CD14-positive monocyte (primary cell): ENCODE measurements around the gene GALNT1. TPM values are rescaled to one million over a fixed set of nuclear protein-coding genes. Genes with fewer than 3 reads are reported as not detected.
A peak's percentile ranks its signal among the peaks of the same experiment; 100 is the strongest.

ENCODE experiments used
- DNase-seq, 3 donors: peaks; one replicate each; pipeline ENCODE4 v3.0.0-alpha.2; 2011 to 2022
- H2AFZ ChIP-seq: 2 replicates; pipeline ENCODE4 v1.6.0; 2012; ENCODE audit warnings: mild to moderate bottlenecking, low read depth, low read length, inconsistent platforms; ENCODE audit not compliant: insufficient read depth, poor library complexity, severe bottlenecking
- H3K27ac ChIP-seq, 2 donors: 1 replicate in 1 of 2; 2 replicates in 1 of 2; pipeline ENCODE4 v1.5.1; 2012 to 2013; ENCODE audit warnings: low read length in 2 of 2, control low read depth in 1 of 2, inconsistent platforms in 1 of 2, low read depth in 1 of 2, mild to moderate bottlenecking in 1 of 2
- H3K27me3 ChIP-seq, 2 donors: one replicate each; pipeline versions ENCODE4 v1.6.0 to v1.6.1; 2011 to 2013; ENCODE audit warnings: low read length in 2 of 2; ENCODE audit not compliant: control insufficient read depth in 2 of 2, insufficient read depth in 2 of 2
- H3K36me3 ChIP-seq, 2 donors: replicated peaks in 1 of 2; 1 replicate in 1 of 2; 2 replicates in 1 of 2; pipeline versions ENCODE4 v1.5.1 to v1.6.1; 2012 to 2013; ENCODE audit warnings: low read length in 2 of 2, control low read depth in 1 of 2, inconsistent platforms in 1 of 2, mild to moderate bottlenecking in 1 of 2; ENCODE audit not compliant: insufficient read depth in 2 of 2, control insufficient read depth in 1 of 2
- H3K4me1 ChIP-seq, 2 donors: 1 replicate in 1 of 2; 2 replicates in 1 of 2; pipeline versions ENCODE4 v1.5.1 to v1.6.1; 2012 to 2013; ENCODE audit warnings: low read length in 2 of 2, control low read depth in 1 of 2, inconsistent platforms in 1 of 2, mild to moderate bottlenecking in 1 of 2, moderate library complexity in 1 of 2; ENCODE audit not compliant: insufficient read depth in 2 of 2, control insufficient read depth in 1 of 2
- H3K4me2 ChIP-seq: replicated peaks from 2 replicates; pipeline ENCODE3; 2012; ENCODE audit warnings: low read length, moderate library complexity, mild to moderate bottlenecking; ENCODE audit not compliant: poor library complexity, severe bottlenecking; ENCODE audit errors: extremely low read depth
- H3K4me3 ChIP-seq, 3 experiments: fragments of 200-600 bp in 1 of 3; sonication (generic) in 1 of 3; replicated peaks in 1 of 3; 1 replicate in 2 of 3; 2 replicates in 1 of 3; pipeline ENCODE4 v1.5.1; 2011 to 2013; ENCODE audit warnings: low read length in 3 of 3, mild to moderate bottlenecking in 3 of 3, control low read depth in 2 of 3, low read depth in 2 of 3, inconsistent platforms in 1 of 3, moderate library complexity in 1 of 3
- H3K79me2 ChIP-seq: 2 replicates; pipeline ENCODE4 v1.6.0; 2012; ENCODE audit warnings: mild to moderate bottlenecking, control low read depth, inconsistent platforms, low read length, moderate library complexity; ENCODE audit not compliant: insufficient read depth
- H3K9ac ChIP-seq: 2 replicates; pipeline ENCODE4 v1.6.0; 2017; ENCODE audit warnings: low read length, mild to moderate bottlenecking; ENCODE audit not compliant: insufficient read depth, poor library complexity, severe bottlenecking
- H3K9me3 ChIP-seq, 2 donors: replicated peaks in 1 of 2; 1 replicate in 1 of 2; 2 replicates in 1 of 2; pipeline versions ENCODE4 v1.5.1 to v1.6.1; 2012 to 2013; ENCODE audit warnings: low read length in 2 of 2, control low read depth in 1 of 2; ENCODE audit not compliant: control insufficient read depth in 1 of 2, insufficient read depth in 1 of 2
- H4K20me1 ChIP-seq: 2 replicates; pipeline ENCODE4 v1.6.0; 2012; ENCODE audit warnings: mild to moderate bottlenecking, low read length, control low read depth, moderate library complexity; ENCODE audit not compliant: insufficient read depth
- H3K27ac Mint-ChIP-seq, 7 donors: one replicate each; pipeline ENCODE4 v1.8.0; 2020; ENCODE audit warnings: mild to moderate bottlenecking in 7 of 7, mixed read lengths in 7 of 7, moderate library complexity in 6 of 7, inconsistent platforms in 2 of 7
- H3K27me3 Mint-ChIP-seq, 3 donors: one replicate each; pipeline ENCODE4 v1.8.0; 2021 to 2022; ENCODE audit warnings: low read depth in 3 of 3, mild to moderate bottlenecking in 3 of 3, mixed read lengths in 3 of 3, moderate library complexity in 3 of 3, inconsistent platforms in 1 of 3
- H3K36me3 Mint-ChIP-seq, 2 donors: one replicate each; pipeline ENCODE4 v1.8.0; 2020; ENCODE audit warnings: mixed read lengths in 2 of 2, inconsistent platforms in 1 of 2, mild to moderate bottlenecking in 1 of 2
- H3K4me1 Mint-ChIP-seq: one replicate; pipeline ENCODE4 v1.8.0; 2020; ENCODE audit warnings: mild to moderate bottlenecking, mixed read lengths
- H3K4me3 Mint-ChIP-seq, 2 donors: one replicate each; pipeline ENCODE4 v1.8.0; 2020; ENCODE audit warnings: mild to moderate bottlenecking in 2 of 2, mixed read lengths in 2 of 2, moderate library complexity in 1 of 2
- H3K9me3 Mint-ChIP-seq, 7 donors: one replicate each; pipeline ENCODE4 v1.8.0; 2020 to 2022; ENCODE audit warnings: mixed read lengths in 7 of 7, mild to moderate bottlenecking in 6 of 7, moderate library complexity in 6 of 7, inconsistent platforms in 2 of 7
- CTCF ChIP-seq: fragments of 200-600 bp; IDR thresholded peaks from one replicate; pipeline ENCODE4 v1.8.0; 2022; ENCODE audit warnings: antibody characterized with exemption, mild to moderate bottlenecking
- WGBS: methylation state at CpG from one replicate; pipeline ENCODE4 v1.1.5; 2013; ENCODE audit warnings: missing lambda C conversion rate; ENCODE audit not compliant: insufficient coverage; 5-methylcytosine and 5-hydroxymethylcytosine counted together
- intact Hi-C, 2 donors: fragments of 100-400 bp; cut with micrococcal nuclease; formaldehyde crosslinking; loops; one replicate each; pipeline versions ENCODE4 v1.15.0 to v1.15.1; 2023
- polyA plus RNA-seq, 3 donors: library from polyadenylated mRNA; depleted of rRNA in 1 of 3; unstranded in 2 of 3; stranded (reverse) in 1 of 3; fragments of 300-500 nt in 2 of 3; fragments of >200 nt in 1 of 3; fragmentation: Illumina TruSeq in 2 of 3; gene quantifications; 1 replicate in 2 of 3; 2 replicates in 1 of 3; pipeline ENCODE4 v1.2.3, GENCODE V29; 2012 to 2021

GALNT1 gene
- polyA plus RNA-seq, 3 donors, result 16.8 to 58.5 (median 22.9) TPM

GRCh38 chr18:35571138-35571537 lies 10.4 kb upstream of the GALNT1 start:
- H3K4me1 ChIP-seq, result no peaks in the 10 kb centered on the region
- H3K4me3 Mint-ChIP-seq, result no peak overlapping the region
- peaks cover 4 to 7% of the 10 kb centered on the region in 2 donors for H3K9me3 ChIP-seq
- H3K27me3 ChIP-seq, result no peaks in the 10 kb centered on the region
- H3K27ac Mint-ChIP-seq, result no peak overlapping the region
- no peak for DNase-seq
- peaks cover 0 to 5% (median 3%) of the 10 kb centered on the region in 3 donors for H3K27me3 Mint-ChIP-seq
- TF ChIP-seq CTCF, result no peak
- no peak overlapping the region for H3K27ac ChIP-seq
- H3K9me3 Mint-ChIP-seq, result peaks cover 3 to 12% (median 8%) of the 10 kb centered on the region in 7 donors
- intact Hi-C loops, result no loop called here
- no peak overlapping the region for H2AFZ ChIP-seq
- H3K4me3 ChIP-seq, result no peak overlapping the region
- H3K4me1 Mint-ChIP-seq, result no peaks in the 10 kb centered on the region
- H4K20me1 ChIP-seq, result no peaks in the 10 kb centered on the region
- H3K36me3 ChIP-seq, result no peaks in the 10 kb centered on the region
- no peaks in the 10 kb centered on the region for H3K79me2 ChIP-seq
- WGBS, result no CpG with 5 or more reads among the region's 1 CpG
- H3K36me3 Mint-ChIP-seq, result peaks cover 1 to 3% of the 10 kb centered on the region in 2 donors
- H3K9ac ChIP-seq, result no peak overlapping the region
- no peak overlapping the region for H3K4me2 ChIP-seq

- H3K4me1 ChIP-seq, result no peaks in the 10 kb centered on the region
- Mint-ChIP-seq H3K36me3 (peaks cover 2 to 5% of the 10 kb centered on the region in 2 donors), H3K27ac (peak overlapping the region in 1 of 7 donors; percentile 79), H3K4me3 (no peak overlapping the region), H3K4me1 (no peaks in the 10 kb centered on the region), H3K27me3 (peaks cover 0 to 5% (median 1%) of the 10 kb centered on the region in 3 donors), H3K9me3 (peaks cover 11 to 22% (median 14%) of the 10 kb centered on the region in 7 donors)
- H3K9ac ChIP-seq, result no peak overlapping the region
- no peaks in the 10 kb centered on the region for H4K20me1 ChIP-seq
- no peak overlapping the region for H3K4me3 ChIP-seq
- H3K4me2 ChIP-seq, result no peak overlapping the region
- peaks cover 9 to 10% of the 10 kb centered on the region in 2 donors for H3K9me3 ChIP-seq
- 100% methylated on average over 3 of the region's 6 CpGs for WGBS
- no peaks in the 10 kb centered on the region for H3K36me3 ChIP-seq
- H3K27ac ChIP-seq, result no peak overlapping the region
- H3K79me2 ChIP-seq, result no peaks in the 10 kb centered on the region
- DNase-seq, result no peak
- H3K27me3 ChIP-seq, result no peaks in the 10 kb centered on the region
- H2AFZ ChIP-seq, result no peak overlapping the region
- TF ChIP-seq CTCF, result no peak
- intact Hi-C loops, result no loop called here
These were observed 8.9 kb upstream of the GALNT1 start for GRCh38 chr18:35572644-35573043.
